OCI-LY1 (cell line): Measurements from ENCODE around the gene EIF1AY.
A peak's percentile ranks its signal among the peaks of the same experiment; 100 is the strongest.

ENCODE experiments used
- CTCF ChIP-seq: fragments of 200-600 bp; sonication (generic), shearing (Covaris generic); IDR thresholded peaks from 2 replicates; pipeline ENCODE4 v1.5.1; 2017; ENCODE audit warnings: mild to moderate bottlenecking, antibody characterized with exemption, low read length, moderate library complexity, mixed read lengths
- EZH2 ChIP-seq: fragments of 200-600 bp; sonication (generic), shearing (Covaris generic); IDR thresholded peaks from 2 replicates; pipeline ENCODE4 v1.8.0; 2017; ENCODE audit warnings: borderline replicate concordance, mixed run types, mild to moderate bottlenecking, antibody characterized with exemption, low read length, moderate library complexity, mixed read lengths

- TF ChIP-seq CTCF (peak; percentile 26; the same call in 1 of the 2 replicates), EZH2 (no peak)
Measured at GRCh38 chrY:20576506-20576905, 930 bp downstream of the EIF1AY start.
